D721Med (cell line): ENCODE measurements around the gene TBL1X.

Experiments
- DNase-seq: peaks from one replicate; pipeline ENCODE4 v3.0.0; 2011; ENCODE audit warnings: low spot score; ENCODE audit not compliant: insufficient read length
- FAIRE-seq: peaks from 2 replicates; lab custom pipeline; 2011; peaks lifted over from hg19 to GRCh38; lab: Jason Lieb, UNC
- TF ChIP-seq, protein P1 (sequence below): IDR thresholded peaks from 2 replicates; pipeline ENCODE4 v1.5.1; 2012; ENCODE audit warnings: mild to moderate bottlenecking, control low read depth; ENCODE audit not compliant: insufficient read depth; ENCODE audit errors: missing control alignments

Gene TBL1X

DNA sequence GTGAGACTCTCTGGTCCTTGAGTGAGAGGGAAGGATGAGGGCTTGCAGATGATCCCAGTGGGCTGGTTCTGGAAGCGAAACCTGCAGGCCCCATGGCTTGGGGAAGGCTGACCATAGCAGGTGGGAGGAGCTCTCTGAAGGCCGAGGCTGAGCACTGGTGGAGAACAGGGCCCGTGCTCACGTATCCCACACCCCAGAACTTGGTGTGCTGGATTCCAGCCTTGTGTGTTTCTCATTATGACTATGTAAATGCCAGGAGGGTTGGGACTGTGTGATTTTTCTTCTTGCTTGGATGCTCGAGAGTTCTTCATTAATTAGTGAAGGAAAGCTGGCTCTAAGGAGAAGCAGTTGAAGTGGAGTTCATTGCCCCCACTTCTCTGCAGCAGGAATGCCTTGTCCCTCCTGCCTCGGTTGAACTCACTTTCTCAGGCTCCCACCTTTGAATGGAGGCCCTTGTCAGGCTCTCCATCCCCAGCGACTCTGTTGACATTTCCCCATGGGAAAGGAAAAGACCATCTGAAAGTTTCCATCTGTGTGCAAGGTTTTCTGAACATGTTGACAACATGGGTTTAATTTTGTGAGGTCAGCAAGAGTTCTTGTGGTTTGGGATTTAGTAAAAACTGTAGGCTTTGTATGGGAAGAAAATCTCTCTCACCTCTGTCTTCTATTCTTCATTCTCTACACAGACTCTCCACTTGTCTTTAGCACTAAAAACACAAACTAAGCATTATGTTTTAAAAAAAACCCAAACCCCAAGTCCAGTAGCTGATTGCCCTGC lies 57.7 kb downstream of the TBL1X start:
- peak; percentile 46 for FAIRE-seq
- DNase-seq: no peak
- TF ChIP-seq, protein P1, sequence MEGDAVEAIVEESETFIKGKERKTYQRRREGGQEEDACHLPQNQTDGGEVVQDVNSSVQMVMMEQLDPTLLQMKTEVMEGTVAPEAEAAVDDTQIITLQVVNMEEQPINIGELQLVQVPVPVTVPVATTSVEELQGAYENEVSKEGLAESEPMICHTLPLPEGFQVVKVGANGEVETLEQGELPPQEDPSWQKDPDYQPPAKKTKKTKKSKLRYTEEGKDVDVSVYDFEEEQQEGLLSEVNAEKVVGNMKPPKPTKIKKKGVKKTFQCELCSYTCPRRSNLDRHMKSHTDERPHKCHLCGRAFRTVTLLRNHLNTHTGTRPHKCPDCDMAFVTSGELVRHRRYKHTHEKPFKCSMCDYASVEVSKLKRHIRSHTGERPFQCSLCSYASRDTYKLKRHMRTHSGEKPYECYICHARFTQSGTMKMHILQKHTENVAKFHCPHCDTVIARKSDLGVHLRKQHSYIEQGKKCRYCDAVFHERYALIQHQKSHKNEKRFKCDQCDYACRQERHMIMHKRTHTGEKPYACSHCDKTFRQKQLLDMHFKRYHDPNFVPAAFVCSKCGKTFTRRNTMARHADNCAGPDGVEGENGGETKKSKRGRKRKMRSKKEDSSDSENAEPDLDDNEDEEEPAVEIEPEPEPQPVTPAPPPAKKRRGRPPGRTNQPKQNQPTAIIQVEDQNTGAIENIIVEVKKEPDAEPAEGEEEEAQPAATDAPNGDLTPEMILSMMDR: no peak

DNA sequence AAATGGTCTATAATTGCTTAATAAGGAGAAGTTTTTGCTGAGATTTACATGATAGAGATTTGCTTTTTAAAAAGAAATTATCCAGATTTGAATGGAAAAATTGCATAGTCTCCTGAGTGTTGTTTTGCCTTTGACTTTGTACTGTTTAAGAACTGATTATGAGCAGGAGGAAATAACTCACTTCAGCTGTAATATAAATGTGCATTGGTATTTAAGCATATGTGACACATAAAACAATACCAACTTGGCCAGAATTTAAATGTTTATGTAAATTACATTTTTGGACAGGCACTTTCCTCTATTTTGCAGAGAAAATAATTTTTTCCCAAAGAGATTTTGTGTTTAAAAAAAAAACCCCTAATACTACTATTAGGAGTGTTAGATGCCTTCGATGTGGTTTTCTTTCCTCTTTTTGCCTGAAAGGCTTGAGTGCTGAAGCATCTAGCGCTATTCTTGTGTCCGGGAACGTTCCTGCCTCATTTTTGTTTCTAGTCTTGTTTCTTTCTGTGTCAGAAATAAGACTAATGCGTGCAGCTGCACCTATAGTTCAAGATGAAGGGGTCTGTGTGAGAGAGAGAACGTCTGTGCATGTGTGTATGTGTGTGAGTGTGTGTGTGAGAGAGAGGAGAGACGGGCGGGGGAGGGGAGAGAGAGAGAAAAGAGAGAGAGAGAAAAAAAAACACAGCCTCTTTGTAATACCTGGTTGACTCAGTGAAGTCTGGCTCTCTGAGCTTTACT lies 60.8 kb downstream of the TBL1X start:
- TF ChIP-seq, protein P1: no peak
- FAIRE-seq: no peak
- DNase-seq: no peak

DNA sequence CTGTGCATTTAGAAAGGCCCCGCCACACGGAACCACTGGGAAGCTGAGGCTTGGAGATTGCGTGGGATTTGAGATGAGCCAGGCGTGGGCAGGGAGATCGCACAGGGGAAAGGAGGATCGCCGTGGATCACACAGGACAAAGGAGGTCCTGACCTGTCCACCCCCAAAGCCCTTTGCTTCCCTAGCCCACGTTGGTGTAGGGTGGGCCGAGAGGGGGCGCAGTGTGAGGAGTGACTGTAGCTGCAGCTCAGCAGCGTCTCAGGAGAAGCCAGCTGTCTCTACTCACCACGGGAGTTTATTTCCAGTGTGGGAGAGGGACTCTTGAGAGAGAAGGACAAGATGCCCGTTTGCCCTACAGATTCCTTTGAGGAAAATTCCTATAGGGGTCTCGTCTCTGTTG lies 62.1 kb downstream of the TBL1X start:
- no peak for FAIRE-seq
- TF ChIP-seq, protein P1: no peak
- DNase-seq: no peak

DNA sequence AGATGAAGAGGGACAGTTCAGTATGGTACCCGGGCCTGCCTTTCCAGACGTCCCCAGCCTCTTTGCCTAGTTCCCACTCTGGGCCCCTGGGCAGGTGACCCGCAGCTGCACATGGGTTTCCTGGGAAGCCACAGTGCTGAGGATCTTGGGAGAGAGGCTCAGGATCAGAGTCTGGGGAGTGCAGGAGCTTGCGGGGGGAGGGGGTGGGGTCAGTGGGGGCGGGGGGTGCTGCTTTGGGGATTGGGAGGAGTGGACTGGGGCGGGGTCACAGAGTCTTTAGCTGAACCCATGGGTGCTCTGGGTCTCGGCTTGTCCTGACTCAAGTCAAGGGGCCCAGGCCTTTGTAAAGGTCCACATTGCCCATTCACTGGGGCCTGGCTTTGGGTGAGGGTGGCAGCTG lies 63.6 kb downstream of the TBL1X start:
- no peak for FAIRE-seq
- no peak for DNase-seq
- TF ChIP-seq, protein P1: no peak

DNA sequence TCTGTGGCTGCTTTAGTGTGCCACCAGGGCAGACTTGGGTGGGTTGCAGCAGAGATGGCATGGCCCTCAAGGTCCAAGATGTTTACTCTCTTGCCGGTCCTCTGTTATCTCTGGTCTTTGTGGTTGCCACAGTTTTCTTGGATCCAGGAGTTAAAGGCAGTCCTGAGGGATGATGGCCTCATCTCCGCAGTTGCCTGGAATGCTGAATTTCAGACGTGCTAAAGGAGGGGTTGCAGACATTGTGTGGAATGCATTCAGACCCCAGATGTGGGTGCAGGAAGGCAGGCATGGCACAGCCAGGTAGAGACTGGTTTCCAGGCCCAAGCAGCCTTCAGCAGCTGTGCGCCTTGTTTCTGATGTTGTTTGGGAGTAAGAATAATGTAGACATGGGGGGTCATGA lies 64.4 kb downstream of the TBL1X start:
- no peak for DNase-seq
- TF ChIP-seq, protein P1: no peak
- no peak for FAIRE-seq

DNA sequence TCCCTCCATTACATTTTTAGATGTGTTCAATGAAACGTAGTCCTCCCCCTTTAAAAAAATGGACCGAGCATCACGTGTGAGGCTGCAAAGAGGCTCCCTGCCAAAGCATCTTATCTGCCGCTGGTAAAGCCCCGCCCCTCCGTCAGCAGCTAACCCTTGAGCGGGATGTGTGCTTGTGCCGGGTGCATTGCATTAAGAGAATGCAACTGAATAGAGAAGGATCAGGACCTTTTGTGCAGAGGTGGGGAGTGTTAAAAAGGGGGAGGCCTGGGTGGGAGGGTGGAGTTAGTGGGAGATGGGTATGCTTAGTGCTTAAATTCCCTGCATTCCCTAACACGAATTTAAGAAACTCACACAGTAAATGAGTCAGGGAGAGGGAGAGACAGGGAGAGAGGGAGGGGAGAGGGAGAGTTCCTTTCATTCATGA lies 66.0 kb downstream of the TBL1X start:
- DNase-seq (peak; percentile 29), FAIRE-seq (peak; percentile 29)
- TF ChIP-seq, protein P1: no peak

DNA sequence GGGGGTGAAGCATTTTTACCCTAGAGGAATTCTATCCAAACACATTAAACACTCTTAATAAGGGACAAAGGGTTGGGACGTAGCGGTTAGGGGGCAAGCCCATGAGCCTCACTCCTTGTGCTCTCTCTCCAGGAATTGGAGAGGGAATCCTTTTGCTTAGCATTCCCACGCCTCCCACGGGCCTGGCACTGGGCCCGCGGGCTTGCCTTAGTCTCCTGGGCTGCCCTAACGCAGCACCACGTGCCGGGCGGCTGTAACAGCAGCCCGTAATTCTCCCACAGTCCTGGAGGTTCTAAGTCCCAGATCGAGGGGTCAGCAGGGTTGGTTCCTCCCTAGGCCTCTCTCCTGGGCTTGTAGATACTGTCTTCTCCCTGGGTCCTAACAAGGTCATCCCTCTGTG lies 67.5 kb downstream of the TBL1X start:
- TF ChIP-seq, protein P1: no peak
- FAIRE-seq (no peak), DNase-seq (no peak)
